ENCODE measurements around the gene GRIP2.

GRIP2 gene

GRCh38 chr3:14481646-14482036 is 58.5 kb downstream of the GRIP2 start:
- no peak for DNase-seq

- no peak for DNase-seq
Measured at GRCh38 chr3:14481018-14481645, 59.0 kb downstream of the GRIP2 start.

- DNase-seq: no peak
Measured at GRCh38 chr3:14480207-14481017, 59.7 kb downstream of the GRIP2 start.

- no peak for DNase-seq
Measured at GRCh38 chr3:14479591-14479990, 60.6 kb downstream of the GRIP2 start.

GRCh38 chr3:14478956-14479550 is 61.1 kb downstream of the GRIP2 start:
- DNase-seq: no peak

- DNase-seq: no peak
Measured at GRCh38 chr3:14477311-14477935, 62.7 kb downstream of the GRIP2 start.

GRCh38 chr3:14476583-14477265 is 63.4 kb downstream of the GRIP2 start:
- no peak for DNase-seq

- DNase-seq: no peak
Measured at GRCh38 chr3:14475621-14476020, 64.5 kb downstream of the GRIP2 start.

- no peak for DNase-seq
Measured at GRCh38 chr3:14474363-14475081, 65.6 kb downstream of the GRIP2 start.

GRCh38 chr3:14473411-14473891 is 66.7 kb downstream of the GRIP2 start:
- no peak for DNase-seq

GRCh38 chr3:14472471-14473351 is 67.4 kb downstream of the GRIP2 start:
- DNase-seq: no peak

- DNase-seq: no peak
Measured at GRCh38 chr3:14471690-14472089, 68.5 kb downstream of the GRIP2 start.

GRCh38 chr3:14471016-14471415 is 69.1 kb downstream of the GRIP2 start:
- DNase-seq: no peak

GRCh38 chr3:14470461-14470860 is 69.7 kb downstream of the GRIP2 start:
- DNase-seq: no peak

- no peak for DNase-seq
Measured at GRCh38 chr3:14468621-14468981, 71.5 kb downstream of the GRIP2 start.

GRCh38 chr3:14467814-14468620 is 72.1 kb downstream of the GRIP2 start:
- no peak for DNase-seq

GRCh38 chr3:14466179-14466903 is 73.8 kb downstream of the GRIP2 start:
- DNase-seq: no peak

GRCh38 chr3:14465425-14465824 is 74.7 kb downstream of the GRIP2 start:
- no peak for DNase-seq

- DNase-seq: no peak
Measured at GRCh38 chr3:14464521-14464920, 75.6 kb downstream of the GRIP2 start.

GRCh38 chr3:14464141-14464465 is 76.0 kb downstream of the GRIP2 start:
- DNase-seq: no peak

Data from cerebellar nuclear complex (tissue), 1 donor.